HL-60/S4 (cell line): ENCODE results near the gene TNFRSF21.

Source experiments
- in situ Hi-C: fragments of 300-500 bp; cut with MboI; formaldehyde crosslinking; loops from 2 replicates; pipeline ENCODE4 v1.14.3; 2022; ENCODE audit warnings: low sequenced_read_pairs

Gene TNFRSF21

GRCh38 chr6:47254051-47254450 is 55.7 kb downstream of the TNFRSF21 start:
- in situ Hi-C loops = no loop called here

DNA sequence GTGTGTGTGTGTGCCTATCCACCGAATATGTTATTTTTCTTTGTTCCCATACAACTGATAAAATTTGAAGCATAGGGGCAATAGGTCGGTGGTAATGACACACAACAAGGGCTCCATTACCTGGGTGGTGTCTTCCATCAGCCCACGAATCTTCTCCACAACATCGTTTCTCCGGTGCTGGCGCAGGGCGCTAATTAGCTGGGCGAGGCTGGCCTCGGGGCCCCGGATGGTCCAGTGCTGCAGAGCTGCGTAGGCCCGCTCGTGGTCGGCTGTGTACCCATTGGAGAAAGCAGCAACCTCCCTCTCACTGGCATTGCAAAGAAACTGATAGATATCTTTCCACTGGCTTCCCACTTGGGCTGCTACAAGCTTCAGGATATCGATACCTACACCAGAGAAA is 56.6 kb downstream of the TNFRSF21 start:
- in situ Hi-C loops = no loop called here

- in situ Hi-C loops = no loop called here
Measured at GRCh38 chr6:47252633-47253032, 57.1 kb downstream of the TNFRSF21 start.

GRCh38 chr6:47251396-47251795 is 58.3 kb downstream of the TNFRSF21 start:
- in situ Hi-C loops = no loop called here

DNA sequence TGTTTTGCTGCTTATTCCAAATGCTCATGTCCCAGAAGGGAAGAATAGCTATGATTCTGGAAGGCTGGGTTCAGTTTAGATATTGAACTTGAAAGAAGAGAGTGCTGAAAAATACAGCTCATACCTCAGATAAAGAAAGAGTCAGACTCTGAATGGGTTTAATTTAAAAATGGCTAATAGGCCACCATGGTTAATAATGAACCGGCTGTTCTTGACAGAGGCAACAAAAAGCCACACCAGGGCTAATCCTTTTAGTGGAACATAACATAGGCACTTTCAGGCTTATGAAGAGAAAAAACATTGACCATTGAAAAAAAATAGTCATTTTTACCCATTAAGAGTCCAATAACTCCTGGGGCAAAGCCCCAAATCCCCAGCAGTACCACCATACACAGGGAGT is 59.4 kb downstream of the TNFRSF21 start:
- in situ Hi-C loops = no loop called here

DNA sequence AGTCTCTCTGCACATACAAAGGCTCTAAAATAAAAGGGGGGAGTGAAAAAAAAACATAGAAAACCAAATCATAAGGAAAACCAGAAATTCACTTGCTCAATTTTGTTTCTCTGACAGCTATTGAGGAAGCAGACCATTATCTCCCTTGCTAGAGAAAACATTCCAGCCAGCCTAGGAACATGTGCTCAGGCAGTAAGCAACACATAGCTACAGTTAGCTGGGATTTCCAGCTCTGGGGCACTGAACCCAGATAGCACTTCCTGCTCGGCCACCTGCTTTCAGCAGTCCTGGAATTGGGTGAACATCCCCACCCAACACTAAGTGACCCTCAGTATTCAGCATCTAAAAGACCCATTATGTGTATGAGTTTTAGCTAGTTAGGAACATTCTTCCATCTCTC is 61.3 kb downstream of the TNFRSF21 start:
- in situ Hi-C loops = no loop called here

DNA sequence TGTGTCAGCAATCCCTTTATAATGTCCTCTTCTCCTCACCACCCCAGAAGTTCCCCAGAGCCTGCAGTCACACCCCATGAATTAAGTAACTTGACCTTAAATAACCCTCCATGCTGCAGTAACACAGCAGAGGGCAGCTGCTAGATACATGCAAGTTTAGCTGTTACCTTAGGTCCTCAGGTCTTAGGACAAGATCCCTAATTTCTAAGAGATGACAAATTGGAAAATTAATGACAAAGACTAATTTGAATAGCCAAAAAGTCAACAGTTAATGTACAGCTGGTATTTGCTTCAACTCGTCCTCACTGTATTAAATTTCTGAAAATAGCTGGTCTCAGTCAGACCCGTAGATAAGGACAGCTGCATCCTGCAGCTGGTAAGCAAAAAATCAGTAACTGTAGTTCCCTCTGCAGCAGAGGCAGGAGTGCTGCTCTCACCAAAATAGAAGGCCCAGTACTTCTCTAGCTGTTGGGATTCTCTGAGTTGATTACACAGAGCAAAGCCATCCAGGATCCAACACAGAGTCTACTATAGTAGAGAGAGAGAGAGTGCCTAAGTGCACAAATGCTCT is 62.4 kb downstream of the TNFRSF21 start:
- in situ Hi-C loops = no loop called here

GRCh38 chr6:47246551-47246950 is 63.2 kb downstream of the TNFRSF21 start:
- in situ Hi-C loops = no loop called here

GRCh38 chr6:47245745-47246371 is 63.8 kb downstream of the TNFRSF21 start:
- in situ Hi-C loops = no loop called here

DNA sequence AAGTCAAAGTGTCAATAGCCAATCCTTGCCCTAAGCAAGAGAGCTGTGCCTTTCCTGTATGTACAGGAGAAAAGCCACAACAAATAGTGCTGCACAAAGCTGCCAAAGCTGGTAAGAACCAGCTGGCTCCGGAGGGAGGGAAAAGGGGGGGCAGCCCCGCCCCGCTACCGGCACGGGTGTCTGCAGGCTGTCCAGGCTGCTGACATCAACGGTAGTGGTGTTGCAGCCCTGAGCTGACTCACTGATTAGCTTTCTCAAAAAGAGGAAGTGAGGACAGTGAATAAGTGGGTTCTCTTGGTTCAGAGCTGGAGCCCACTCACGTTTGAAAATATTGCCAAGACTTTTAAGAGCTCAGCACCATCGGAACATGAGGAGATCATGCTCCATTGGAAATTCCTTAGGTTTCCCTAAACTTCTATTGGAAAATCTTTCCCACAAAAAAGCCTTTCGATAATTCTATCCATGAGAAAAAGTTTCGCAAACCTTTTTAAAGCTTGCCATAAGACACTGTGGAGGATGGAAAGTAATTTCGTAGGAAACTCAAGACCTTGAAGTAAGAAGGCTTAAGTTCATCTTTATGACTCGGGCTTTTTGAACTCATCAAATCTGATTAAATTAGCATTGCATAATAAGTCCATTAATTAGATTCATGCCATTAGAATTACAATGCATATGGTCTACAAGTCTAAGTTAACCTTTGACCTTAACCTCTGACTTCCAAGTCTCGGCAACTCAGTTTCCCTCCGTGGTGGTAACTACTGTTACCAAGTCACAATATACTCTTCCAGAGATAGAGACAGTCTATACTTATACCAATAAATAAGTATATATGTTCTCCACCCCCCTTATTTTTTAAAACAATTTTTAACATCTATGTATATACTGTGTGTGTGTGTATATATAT is 67.0 kb downstream of the TNFRSF21 start:
- in situ Hi-C loops = no loop called here

GRCh38 chr6:47241742-47242482 is 67.8 kb downstream of the TNFRSF21 start:
- in situ Hi-C loops = no loop called here

DNA sequence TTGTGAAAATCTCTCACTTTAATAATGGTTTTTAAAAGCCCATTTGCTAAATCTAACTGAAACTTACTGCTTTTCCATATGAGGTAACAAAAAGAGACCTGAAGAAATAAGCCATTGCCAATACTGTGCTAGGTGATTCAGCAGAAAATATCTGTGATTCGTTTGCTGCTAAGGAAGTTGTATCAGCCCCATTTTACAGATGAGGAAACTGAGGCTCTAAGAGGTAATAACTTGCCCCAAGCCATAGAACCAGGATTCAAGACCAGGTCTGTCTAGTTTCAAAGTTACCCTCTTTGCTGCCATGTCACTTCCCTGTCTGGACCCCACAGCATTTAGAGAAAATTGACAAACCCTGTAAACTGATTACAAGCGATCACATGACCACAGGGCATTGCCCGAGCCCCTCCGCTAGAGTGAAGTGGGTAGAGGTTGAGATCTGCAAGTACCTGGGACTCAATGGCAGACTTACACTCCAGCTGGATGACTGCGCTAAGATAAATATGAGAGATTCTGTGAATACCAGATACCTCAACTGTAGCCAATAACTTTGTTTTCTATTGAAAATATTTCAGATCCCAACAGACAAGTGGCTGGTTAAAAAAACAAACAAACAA is 69.3 kb downstream of the TNFRSF21 start:
- in situ Hi-C loops = no loop called here

- in situ Hi-C loops = no loop called here
Measured at GRCh38 chr6:47239546-47239945, 70.2 kb downstream of the TNFRSF21 start.

GRCh38 chr6:47238456-47238995 is 71.2 kb downstream of the TNFRSF21 start:
- in situ Hi-C loops = no loop called here

DNA sequence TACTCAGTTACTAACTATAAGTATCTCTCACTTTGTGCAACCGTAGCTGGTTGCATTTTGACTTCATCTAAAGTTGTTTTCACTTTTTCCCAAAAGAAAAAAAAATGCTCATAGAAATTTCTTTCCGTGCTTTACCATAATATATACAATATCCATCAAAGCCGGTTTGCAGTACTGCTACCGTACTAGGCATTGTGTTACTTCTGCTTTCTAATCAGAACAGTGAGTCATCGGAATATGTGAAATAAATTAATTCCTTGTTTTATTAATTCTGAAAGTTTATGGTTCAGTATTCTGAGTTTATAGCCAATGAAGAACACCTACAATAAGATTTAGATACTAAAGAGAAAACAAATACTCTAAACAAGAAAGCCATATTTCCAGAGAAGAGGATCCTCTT is 72.5 kb downstream of the TNFRSF21 start:
- in situ Hi-C loops = no loop called here

DNA sequence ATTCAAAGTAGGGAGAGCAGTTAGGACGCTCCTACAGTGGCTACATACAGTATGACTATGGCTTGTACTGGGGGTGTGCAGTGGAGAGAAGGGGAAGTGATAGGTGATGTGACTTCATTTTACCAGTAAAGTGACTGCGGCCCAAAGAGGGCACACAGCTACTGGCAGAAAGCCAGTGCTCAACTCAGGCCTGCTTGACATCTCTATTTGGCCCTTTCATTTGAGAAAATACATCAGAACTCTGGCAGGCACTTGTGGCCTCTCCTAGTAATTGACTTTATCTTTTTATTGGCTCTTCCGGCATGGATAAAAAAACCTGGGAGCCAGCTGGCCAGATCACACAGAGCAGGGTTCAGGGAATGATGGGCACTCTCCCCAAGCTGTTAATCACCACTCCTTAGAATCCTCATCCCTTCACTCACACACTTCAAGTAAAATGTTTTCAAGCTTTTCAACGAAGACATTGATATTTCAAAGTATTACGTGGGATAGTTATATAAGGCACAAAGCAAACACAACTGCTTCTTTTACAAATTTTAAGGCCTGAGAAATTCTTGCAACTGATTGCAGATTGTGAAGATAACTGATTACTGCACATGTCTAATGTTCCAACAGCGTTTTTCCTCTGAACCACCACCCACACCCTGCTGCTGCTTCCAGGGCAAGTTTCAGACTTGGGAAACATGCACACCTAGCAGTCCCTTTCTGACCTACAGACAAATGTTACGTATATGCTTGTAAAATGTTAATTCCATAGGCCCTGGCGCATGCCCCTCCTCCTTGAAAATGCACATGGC is 73.5 kb downstream of the TNFRSF21 start:
- in situ Hi-C loops = no loop called here

- in situ Hi-C loops = no loop called here
Measured at GRCh38 chr6:47235421-47235820, 74.3 kb downstream of the TNFRSF21 start.

DNA sequence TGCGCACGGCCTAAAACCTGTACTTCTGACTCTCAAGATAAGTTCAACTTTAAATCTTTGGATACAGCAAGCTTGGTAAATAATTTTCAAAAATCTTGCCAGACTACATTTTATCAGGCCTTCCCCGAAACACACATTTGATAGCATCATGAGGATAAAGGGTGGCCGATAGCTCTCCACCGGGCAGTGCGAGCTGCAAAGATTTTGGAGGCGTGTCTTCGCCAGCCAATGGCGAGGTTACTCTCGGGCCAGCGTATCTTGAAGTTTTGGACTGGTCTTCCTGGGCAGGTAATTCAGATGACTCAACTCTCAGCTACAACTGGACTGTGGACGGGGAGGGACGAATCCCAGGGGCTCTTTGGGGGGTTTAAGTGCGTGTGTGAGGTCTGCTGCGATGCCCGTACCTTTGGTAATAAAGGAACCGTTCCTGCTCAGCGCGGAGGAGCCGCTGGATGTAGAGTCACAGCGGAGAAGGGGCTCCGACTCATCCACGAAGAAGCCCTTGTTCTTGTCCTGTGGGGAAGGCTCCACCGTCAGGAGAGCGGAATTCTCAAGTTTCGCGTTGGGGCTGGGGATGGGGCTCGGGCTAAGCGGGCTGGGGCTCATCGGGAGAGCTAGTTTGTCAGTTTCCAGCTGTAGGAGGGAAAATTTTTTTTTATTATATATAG is 75.3 kb downstream of the TNFRSF21 start:
- in situ Hi-C loops = no loop called here

DNA sequence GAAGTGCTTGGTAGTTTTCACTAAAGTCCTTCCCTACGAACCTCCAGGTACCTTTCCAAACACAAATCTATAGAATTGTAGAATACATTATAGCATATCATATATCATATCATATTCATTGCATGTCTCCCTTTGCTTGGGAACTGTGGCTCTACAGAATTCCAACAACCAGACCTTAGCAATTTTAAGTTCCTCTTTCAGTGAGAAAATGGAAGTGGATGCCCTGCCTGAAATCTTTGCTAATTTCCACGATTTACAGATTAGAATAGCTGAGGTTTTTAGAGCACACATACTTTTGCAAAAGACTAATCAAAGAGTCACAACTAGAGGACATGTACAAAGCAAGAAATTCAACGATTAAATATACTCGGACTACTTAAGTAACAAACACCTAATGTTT is 78.6 kb downstream of the TNFRSF21 start:
- in situ Hi-C loops = no loop called here
